GM04503 (cell line): ENCODE measurements around the gene PALMD.

Experiments used
- DNase-seq: peaks from one replicate; pipeline ENCODE4 v3.0.0-alpha.2; 2012; ENCODE audit warnings: low read depth

PALMD gene

GRCh38 chr1:99696616-99697015 lies 50.7 kb downstream of the PALMD start:
- DNase-seq, result no peak

GRCh38 chr1:99697580-99697979 lies 51.7 kb downstream of the PALMD start:
- no peak for DNase-seq

GRCh38 chr1:99700020-99700419 lies 54.1 kb downstream of the PALMD start:
- no peak for DNase-seq

GRCh38 chr1:99702221-99702620 lies 56.3 kb downstream of the PALMD start:
- no peak for DNase-seq

GRCh38 chr1:99704356-99704816 lies 58.5 kb downstream of the PALMD start:
- no peak for DNase-seq

GRCh38 chr1:99705385-99705784 lies 59.5 kb downstream of the PALMD start:
- DNase-seq, result no peak

- no peak for DNase-seq
Observed at GRCh38 chr1:99707535-99708142, 61.7 kb downstream of the PALMD start.

GRCh38 chr1:99710994-99711393 lies 65.1 kb downstream of the PALMD start:
- DNase-seq, result no peak

GRCh38 chr1:99713006-99713405 lies 67.1 kb downstream of the PALMD start:
- no peak for DNase-seq

- DNase-seq, result no peak
Observed at GRCh38 chr1:99717005-99717404, 71.1 kb downstream of the PALMD start.

GRCh38 chr1:99723251-99723650 lies 77.3 kb downstream of the PALMD start:
- no peak for DNase-seq

- DNase-seq, result no peak
Observed at GRCh38 chr1:99725996-99726395, 80.1 kb downstream of the PALMD start.

- no peak for DNase-seq
Observed at GRCh38 chr1:99726407-99726806, 80.5 kb downstream of the PALMD start.

- DNase-seq, result no peak
Observed at GRCh38 chr1:99726818-99727217, 80.9 kb downstream of the PALMD start.

- DNase-seq, result no peak
Observed at GRCh38 chr1:99727575-99728185, 81.8 kb downstream of the PALMD start.

- no peak for DNase-seq
Observed at GRCh38 chr1:99728494-99729235, 82.8 kb downstream of the PALMD start.

GRCh38 chr1:99731384-99731783 lies 85.5 kb downstream of the PALMD start:
- DNase-seq, result no peak

GRCh38 chr1:99735852-99736251 lies 89.9 kb downstream of the PALMD start:
- DNase-seq, result no peak

- DNase-seq, result peak; percentile 16
Observed at GRCh38 chr1:99737016-99737415, 91.1 kb downstream of the PALMD start.

- no peak for DNase-seq
Observed at GRCh38 chr1:99738858-99739465, 93.0 kb downstream of the PALMD start.

GRCh38 chr1:99740141-99740540 lies 94.2 kb downstream of the PALMD start:
- no peak for DNase-seq
